Head of caudate nucleus (tissue), 42 donors: ENCODE measurements around the gene WASHC3.
A peak's percentile ranks its signal among the peaks of the same experiment; 100 is the strongest.

ENCODE experiments used
- DNase-seq, 42 donors: peaks; one replicate each; pipeline versions ENCODE4 v3.0.0 to v3.0.0-alpha.2; 2020 to 2021; ENCODE audit warnings: mixed read lengths in 7 of 42
- intact Hi-C: fragments of 100-400 bp; cut with DNase I; formaldehyde crosslinking; loops from one replicate; pipeline ENCODE4 v1.15.0; 2022

The WASHC3 gene

GRCh38 chr12:102005256-102005655 lies 56.5 kb downstream of the WASHC3 start:
- intact Hi-C loops: no loop called here
- DNase-seq: no peak

- intact Hi-C loops: no loop called here
- no peak for DNase-seq
These were observed 64.7 kb downstream of the WASHC3 start for GRCh38 chr12:101997102-101997501.

GRCh38 chr12:101995684-101996083 lies 66.1 kb downstream of the WASHC3 start:
- intact Hi-C loops: no loop called here
- no peak for DNase-seq

- intact Hi-C loops: no loop called here
- DNase-seq: no peak
These were observed 69.7 kb downstream of the WASHC3 start for GRCh38 chr12:101992091-101992490.

GRCh38 chr12:101982307-101982706 lies 79.5 kb downstream of the WASHC3 start:
- intact Hi-C loops: no loop called here
- no peak for DNase-seq

GRCh38 chr12:101981868-101982267 lies 79.9 kb downstream of the WASHC3 start:
- intact Hi-C loops: no loop called here
- DNase-seq: no peak

- intact Hi-C loops: no loop called here
- DNase-seq: no peak
These were observed 93.0 kb downstream of the WASHC3 start for GRCh38 chr12:101968770-101969169.

- intact Hi-C loops: no loop called here
These were observed 94.3 kb downstream of the WASHC3 start for GRCh38 chr12:101967506-101967905.

GRCh38 chr12:101966496-101966895 lies 95.3 kb downstream of the WASHC3 start:
- no peak for DNase-seq
- intact Hi-C loops: no loop called here

More at GRCh38 chr12:101967506-101967905, 94.3 kb downstream of the WASHC3 start:
- DNase-seq: no peak

- intact Hi-C loops: no loop called here
These were observed 98.1 kb downstream of the WASHC3 start for GRCh38 chr12:101963697-101964096.

More at GRCh38 chr12:101963697-101964096, 98.1 kb downstream of the WASHC3 start:
- peak in 17 of 42 donors; percentile 5 to 55 (median 21) for DNase-seq
